Astrocyte of the cerebellum (primary cell): ENCODE measurements around the gene TLX2.

ENCODE experiments used
- DNase-seq: peaks from one replicate; pipeline ENCODE4 v3.0.0-alpha.2; 2011; ENCODE audit warnings: low read depth
- H3K4me3 ChIP-seq: 2 replicates; pipeline ENCODE4 v1.5.1; 2011; ENCODE audit warnings: mild to moderate bottlenecking, low read depth, low read length, moderate library complexity
- CTCF ChIP-seq: IDR thresholded peaks from 2 replicates; pipeline ENCODE4 v1.5.1; 2012; ENCODE audit warnings: low read length, low read depth, moderate library complexity, mild to moderate bottlenecking; ENCODE audit errors: missing control alignments
- in situ Hi-C: cut with HindIII; loops from 2 replicates; pipeline ENCODE4 v1.10.0; 2017; ENCODE audit warnings: low sequenced_read_pairs

TLX2 gene

GRCh38 chr2:74497777-74498499 is 16.3 kb upstream of the TLX2 start:
- peak overlapping the region; percentile 19 for H3K4me3 ChIP-seq
- in situ Hi-C loops: no loop called here
- no peak for TF ChIP-seq CTCF
- DNase-seq: no peak

GRCh38 chr2:74498500-74499266 is 15.6 kb upstream of the TLX2 start:
- in situ Hi-C loops: no loop called here
- TF ChIP-seq CTCF: no peak
- no peak for DNase-seq
- H3K4me3 ChIP-seq: peak overlapping the region; percentile 19

GRCh38 chr2:74499267-74499939 is 14.8 kb upstream of the TLX2 start, which contains the start of gene LBX2:
TSS of gene LBX2 (minus strand) at chr2:74499603. CDS start at chr2:74499537, 66 bp downstream.
- TF ChIP-seq CTCF: no peak
- DNase-seq: no peak
- in situ Hi-C loops: no loop called here
- H3K4me3 ChIP-seq: peak within 1 kb of the TSS; percentile 19

GRCh38 chr2:74499940-74500577 is 14.2 kb upstream of the TLX2 start:
- no peak for DNase-seq
- in situ Hi-C loops: no loop called here
- no peak overlapping the region for H3K4me3 ChIP-seq
- TF ChIP-seq CTCF: no peak

GRCh38 chr2:74500578-74500946 is 13.7 kb upstream of the TLX2 start:
- DNase-seq: no peak
- in situ Hi-C loops: no loop called here
- no peak overlapping the region for H3K4me3 ChIP-seq
- no peak for TF ChIP-seq CTCF

- no peak overlapping the region for H3K4me3 ChIP-seq
- DNase-seq: no peak
- in situ Hi-C loops: no loop called here
- no peak for TF ChIP-seq CTCF
Measured at GRCh38 chr2:74501335-74502071, 12.7 kb upstream of the TLX2 start.
